Measurements from ENCODE around the gene TYW1. TPM values are rescaled to one million over a fixed set of nuclear protein-coding genes. Genes with fewer than 3 reads are reported as not detected.
"Not testable (repeated sequence)": the region's sequence is repeated elsewhere in the genome, so short reads cannot be mapped to it uniquely, and the experiment has no call there.

The TYW1 gene
- total and polyA plus RNA-seq, 12 donors = 6.7 to 15.1 (median 9.4) TPM

GRCh38 chr7:66994691-66995049 is 2.0 kb upstream of the TYW1 start:
- DNase-seq (peak; percentile 27 to 67), ATAC-seq (peak; percentile 56 to 87 (median 75))
- not testable (repeated sequence) for H3K27me3 ChIP-seq, H3K9me3 ChIP-seq
- Histone ChIP-seq H3K4me1 (peaks cover 5 to 37% (median 22%) of the 10 kb centered on the region in 9 donors), H3K4me3 (peak overlapping the region; percentile 48 to 95 (median 76)), H3K27ac (peak overlapping the region; percentile 90 to 100 (median 98)), H3K36me3 (peaks cover 0 to 57% (median 36%) of the 10 kb centered on the region in 9 donors)
- intact Hi-C loops (cut with DNase I) = loop anchor here in 3 of 10 donors (5.0 to 10.0 kb wide), 5 partner anchors 70 to 312 kb away; partner anchors contain the start of genes TMEM248 (in 2 of the 3) and RABGEF1 (in 1 of the 3)
- WGBS, 2 donors = 0 to 1% methylated on average over 9 of the region's 9 CpGs
- peak in 7 of 9 donors; percentile 10 to 57 (median 39) for TF ChIP-seq CTCF (IDR thresholded peaks at IDR 0.05)

GRCh38 chr7:66995050-66995776 is 1.4 kb upstream of the TYW1 start, which contains the start of gene SBDS:
SBDS (minus strand) TSS chr7:66995586; CDS start chr7:66995417, 169 bp downstream.
- Histone ChIP-seq H3K4me3 (peak within 1 kb of the TSS; percentile 48 to 95 (median 76)), H3K27ac (peak within 1 kb of the TSS; percentile 90 to 100 (median 98)), H3K36me3 (peaks cover 0 to 57% (median 33%) of the 10 kb centered on the region in 9 donors), H3K4me1 (peaks cover 5 to 35% (median 22%) of the 10 kb centered on the region in 9 donors)
- not testable (repeated sequence) for H3K9me3 ChIP-seq, H3K27me3 ChIP-seq
- WGBS, 2 donors = 0 to 1% methylated on average over 59 of the region's 59 CpGs
- peak in 1 of 9 donors; percentile 1 for TF ChIP-seq CTCF (IDR thresholded peaks at IDR 0.05)
- intact Hi-C loops (cut with DNase I) = loop anchor here in 2 of 10 donors (5.0 to 10.0 kb wide), 4 partner anchors 70 to 313 kb away; partner anchors contain the start of genes RABGEF1 (in 1 of the 2) and TMEM248 (in 1 of the 2)
- DNase-seq (peak; percentile 88 to 98), ATAC-seq (peak; percentile 84 to 93 (median 88))

GRCh38 chr7:67000601-67001258 is 4.1 kb downstream of the TYW1 start:
- not testable (repeated sequence) for DNase-seq, H3K27me3 ChIP-seq, H3K27ac ChIP-seq, H3K9me3 ChIP-seq, ATAC-seq, H3K4me3 ChIP-seq
- 43 to 44% methylated on average over 4 of the region's 5 CpGs for WGBS, 2 donors
- H3K4me1 ChIP-seq = peaks cover 3 to 12% (median 9%) of the 10 kb centered on the region in 9 donors
- intact Hi-C loops (cut with DNase I) = loop anchor here in 1 of 10 donors (10.0 kb wide), 1 partner anchor 446 kb away; no protein-coding TSS in a partner anchor
- peaks cover 0 to 58% (median 0%) of the 10 kb centered on the region in 9 donors for H3K36me3 ChIP-seq
- TF ChIP-seq CTCF (IDR thresholded peaks at IDR 0.05) = peak; percentile 18 to 59 (median 52)

- 80 to 91% methylated on average over 2 of the region's 2 CpGs for WGBS, 2 donors
- H3K27me3 ChIP-seq, ATAC-seq, H3K4me3 ChIP-seq, H3K27ac ChIP-seq, DNase-seq, H3K4me1 ChIP-seq, H3K9me3 ChIP-seq: not testable (repeated sequence)
- intact Hi-C loops (cut with DNase I) = loop anchor here in 1 of 10 donors (10.0 kb wide), 1 partner anchor 449 kb away; no protein-coding TSS in a partner anchor
- peaks cover 0 to 85% (median 3%) of the 10 kb centered on the region in 9 donors for H3K36me3 ChIP-seq
Measured at GRCh38 chr7:67004145-67004544, 7.5 kb downstream of the TYW1 start.
